GM18520 (cell line): Measurements from ENCODE around the gene MAP3K7CL.
"Not testable (repeated sequence)": the region's sequence is repeated elsewhere in the genome, so short reads cannot be mapped to it uniquely, and the experiment has no call there.

Experiments
- ATAC-seq: cut with Tn5 transposase; IDR thresholded peaks from one replicate; pipeline ENCODE4 v1.9.1; 2021; ENCODE audit not compliant: unreplicated experiment

The MAP3K7CL gene

GRCh38 chr21:29166853-29167252 lies 36.4 kb downstream of the MAP3K7CL start:
- no peak for ATAC-seq

DNA sequence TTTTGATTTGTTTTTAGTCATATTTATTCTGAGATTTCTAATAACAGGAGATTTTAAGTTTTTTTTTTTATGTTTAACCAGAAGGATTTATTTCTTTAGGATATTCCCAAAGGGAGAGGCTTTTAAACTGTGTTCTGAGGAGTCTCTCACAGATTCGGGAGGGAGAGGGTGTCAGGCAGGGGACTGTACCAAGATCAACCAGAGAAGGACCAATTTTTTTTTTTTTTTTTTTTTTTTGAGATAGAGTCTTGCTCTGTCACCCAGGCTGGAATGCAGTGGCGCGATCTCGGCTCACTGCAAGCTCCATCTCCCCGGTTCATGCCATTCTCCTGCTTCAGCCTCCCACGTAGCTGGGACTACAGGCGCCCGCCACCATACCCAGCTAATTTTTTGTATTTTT lies 37.0 kb downstream of the MAP3K7CL start:
- not testable (repeated sequence) for ATAC-seq

DNA sequence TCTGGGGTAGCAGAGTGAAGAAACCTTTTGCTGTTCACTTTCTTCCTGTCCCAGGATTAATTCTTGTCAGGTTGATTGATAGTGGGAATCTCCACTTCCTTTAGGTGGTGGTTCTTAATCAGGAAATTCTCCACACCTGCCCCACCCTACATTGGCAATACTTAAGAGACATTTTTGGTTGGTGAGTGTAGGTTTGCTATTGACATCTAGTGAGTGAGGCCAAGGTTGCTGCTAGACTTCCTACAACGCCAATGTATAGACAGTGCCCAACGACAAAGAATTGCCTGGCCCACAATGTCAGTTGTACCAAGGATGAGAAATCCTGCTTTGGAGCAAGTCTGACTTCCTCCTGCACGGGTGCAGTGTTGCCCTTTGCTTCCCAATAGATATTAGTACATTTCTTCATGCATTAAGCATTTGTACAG lies 38.5 kb downstream of the MAP3K7CL start:
- ATAC-seq, result no peak

- ATAC-seq, result no peak
Observed at GRCh38 chr21:29170944-29171343, 40.5 kb downstream of the MAP3K7CL start.

DNA sequence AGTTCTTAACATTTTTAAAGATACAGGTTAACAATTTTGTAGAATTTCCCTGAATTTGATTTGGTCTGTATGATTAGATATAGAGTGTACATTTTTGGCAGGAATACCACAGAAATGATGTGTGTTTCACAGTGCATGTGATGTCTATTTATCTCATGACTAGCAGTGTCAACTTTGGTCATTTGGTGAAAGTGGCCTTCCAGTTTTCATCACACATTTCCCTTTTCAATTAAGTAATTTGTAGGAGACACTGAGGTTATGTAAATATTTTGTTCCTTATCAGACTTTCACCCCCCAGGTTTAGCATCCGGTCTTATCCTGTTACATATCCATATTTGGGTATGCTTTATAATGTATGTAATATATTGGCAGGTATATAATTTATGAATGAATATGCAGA lies 41.8 kb downstream of the MAP3K7CL start:
- no peak for ATAC-seq

GRCh38 chr21:29174607-29175013 lies 44.2 kb downstream of the MAP3K7CL start:
- ATAC-seq, result no peak

GRCh38 chr21:29175408-29176134 lies 45.1 kb downstream of the MAP3K7CL start:
- no peak for ATAC-seq

GRCh38 chr21:29176471-29177120 lies 46.2 kb downstream of the MAP3K7CL start:
- ATAC-seq, result no peak

DNA sequence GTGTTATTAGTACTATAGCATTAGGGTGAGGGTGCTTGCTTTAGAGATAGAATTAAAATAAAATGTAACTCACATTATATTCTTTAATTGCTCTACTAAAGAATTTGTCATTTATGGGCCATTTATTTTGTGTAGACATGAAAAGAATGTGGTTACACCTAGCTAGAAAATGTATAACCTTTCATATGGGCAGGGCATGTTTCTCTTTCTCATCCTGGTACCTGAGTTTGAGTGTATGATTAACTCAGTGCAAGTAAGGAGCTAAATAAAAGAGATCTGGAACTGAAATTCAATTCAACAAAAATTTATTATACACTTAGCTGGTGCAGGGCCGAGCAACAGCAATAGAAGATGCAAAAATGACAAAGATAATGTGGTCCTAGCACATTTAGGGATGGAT lies 47.4 kb downstream of the MAP3K7CL start:
- no peak for ATAC-seq

- no peak for ATAC-seq
Observed at GRCh38 chr21:29178926-29179325, 48.5 kb downstream of the MAP3K7CL start.

- no peak for ATAC-seq
Observed at GRCh38 chr21:29179503-29179902, 49.1 kb downstream of the MAP3K7CL start.

- no peak for ATAC-seq
Observed at GRCh38 chr21:29181799-29182470, 51.5 kb downstream of the MAP3K7CL start.

DNA sequence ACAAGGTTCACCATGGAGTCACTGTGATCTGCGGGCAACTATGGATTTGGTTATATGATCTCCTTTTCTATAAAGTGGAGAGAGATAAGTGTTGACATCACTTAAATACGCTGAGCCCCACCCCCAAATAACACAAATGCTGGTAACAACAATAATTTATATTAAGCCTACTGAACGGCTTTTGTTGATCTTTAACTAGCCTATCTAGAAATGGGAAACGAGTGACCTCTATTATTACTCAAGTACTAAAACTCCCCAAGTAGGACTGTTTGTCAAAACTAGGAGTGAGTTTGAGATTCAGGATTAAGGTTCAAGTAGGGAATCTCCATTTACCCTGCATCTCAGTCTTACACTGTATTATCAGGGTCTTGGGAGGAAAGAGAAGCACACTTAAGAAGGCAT lies 52.2 kb downstream of the MAP3K7CL start:
- no peak for ATAC-seq

GRCh38 chr21:29184037-29184436 lies 53.6 kb downstream of the MAP3K7CL start:
- no peak for ATAC-seq

DNA sequence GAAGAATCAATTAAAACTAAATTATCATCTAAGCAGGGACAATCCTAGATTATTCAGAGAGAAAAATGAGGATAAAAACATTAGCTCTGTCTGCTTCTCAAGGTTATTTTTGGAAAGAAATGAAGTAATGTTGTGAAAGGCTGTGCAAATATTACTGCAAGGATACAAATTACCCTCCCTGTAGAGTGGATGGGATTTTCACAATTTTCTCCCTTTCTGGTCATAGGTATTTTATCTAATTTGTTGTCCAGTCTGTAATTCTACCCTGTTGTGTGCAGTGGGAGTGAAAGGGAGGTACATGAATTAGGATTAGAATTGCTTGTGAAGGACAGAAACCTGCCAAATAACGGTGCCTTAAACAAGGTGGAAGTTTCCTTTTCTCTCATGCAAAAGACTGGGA lies 54.7 kb downstream of the MAP3K7CL start:
- no peak for ATAC-seq

- no peak for ATAC-seq
Observed at GRCh38 chr21:29185633-29186032, 55.2 kb downstream of the MAP3K7CL start.

DNA sequence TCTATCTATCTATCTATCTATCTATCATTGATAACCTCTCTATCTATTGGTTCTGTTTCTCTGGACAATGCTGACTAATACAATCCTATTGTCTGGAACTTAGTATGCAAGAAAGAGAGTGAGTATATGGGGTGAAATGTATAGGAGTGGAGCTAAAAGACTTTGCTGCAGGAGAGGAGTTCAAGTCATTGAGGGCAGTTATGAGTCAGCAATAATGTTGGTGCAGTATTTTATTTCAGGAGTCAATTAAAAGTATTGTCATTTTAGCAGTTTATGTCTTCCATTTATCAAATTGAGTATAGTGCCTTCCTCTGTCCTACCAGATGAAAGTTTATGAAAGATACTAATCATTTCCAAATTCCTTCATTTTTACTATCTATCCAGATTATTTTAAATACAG lies 55.8 kb downstream of the MAP3K7CL start:
- no peak for ATAC-seq

GRCh38 chr21:29187944-29188343 lies 57.5 kb downstream of the MAP3K7CL start:
- ATAC-seq, result no peak

DNA sequence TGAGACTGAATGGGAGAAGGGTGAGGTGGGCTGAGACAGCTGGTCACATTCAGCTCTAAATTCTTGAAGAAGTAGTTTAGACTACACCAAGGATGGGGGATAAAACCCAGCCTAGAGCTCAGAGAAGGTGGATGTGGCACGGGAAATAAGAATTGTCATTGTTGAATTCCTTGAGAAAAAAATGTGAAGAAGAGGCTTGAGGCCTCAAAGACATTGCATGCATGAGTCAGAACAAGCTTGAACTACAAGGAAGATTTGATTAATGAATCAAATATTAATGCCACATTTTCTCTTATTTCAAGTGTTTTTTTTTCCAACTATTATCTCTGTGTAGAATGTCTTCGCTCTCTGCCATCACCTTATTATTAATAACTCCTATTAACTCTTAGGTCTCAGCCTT lies 58.9 kb downstream of the MAP3K7CL start:
- no peak for ATAC-seq

DNA sequence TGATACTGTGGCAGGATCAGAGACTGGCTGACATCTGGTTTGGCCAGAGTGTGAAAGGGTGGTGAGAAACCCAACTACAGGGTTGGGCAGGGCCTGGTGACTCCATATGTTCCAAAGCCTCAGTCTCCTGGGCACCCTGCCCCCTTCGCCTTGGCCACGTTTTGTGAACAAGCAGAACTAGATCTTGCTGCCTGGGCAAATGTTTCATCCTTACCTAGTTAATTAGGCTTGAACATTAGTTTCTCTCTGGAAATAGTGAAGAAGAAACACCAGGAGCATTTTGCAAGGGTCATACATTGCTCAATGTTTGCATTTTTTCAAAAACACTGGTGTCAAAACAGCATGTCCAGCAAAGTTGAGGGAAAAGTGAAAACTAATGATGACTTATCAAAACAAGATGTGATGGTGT lies 60.5 kb downstream of the MAP3K7CL start:
- peak; percentile 48 for ATAC-seq

DNA sequence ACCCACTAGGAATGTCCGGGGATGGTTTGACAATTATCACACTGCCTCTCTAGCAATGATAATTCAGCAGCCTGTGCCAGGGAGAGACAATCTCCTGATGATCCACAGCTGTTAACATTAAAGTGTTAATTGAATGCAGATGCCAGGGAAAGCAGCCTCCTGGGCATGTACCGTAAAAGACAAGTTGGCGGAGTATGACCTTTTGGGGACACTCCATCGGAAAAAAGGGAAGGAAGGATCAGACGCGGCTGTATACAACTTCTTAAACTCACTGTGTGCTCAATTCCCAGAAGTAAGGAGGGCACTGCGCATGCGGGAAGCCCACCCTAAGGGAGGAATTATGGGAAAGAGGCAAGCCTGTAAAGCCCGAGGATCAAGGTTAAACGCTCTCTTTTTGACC lies 62.6 kb downstream of the MAP3K7CL start:
- ATAC-seq, result no peak

GRCh38 chr21:29193901-29194300 lies 63.5 kb downstream of the MAP3K7CL start:
- no peak for ATAC-seq
